ENCODE results near the gene HNRNPUL1.

GRCh38 chr19:41239961-41240574 lies 24.1 kb upstream of the HNRNPUL1 start:
- TF ChIP-seq CTCF (conservative IDR thresholded peaks at IDR 0.05 in 1 of 2, IDR thresholded peaks at IDR 0.05 in 1 of 2; ENCODE audit: extremely low read depth in 1 of 2, insufficient read depth in 1 of 2, low read depth in 1 of 2, low read length in 2 of 2) (no peak), EZH2 (IDR thresholded peaks at IDR 0.05; ENCODE audit: borderline replicate concordance, low read length) (no peak)
